ENCODE results near the gene AUH. TPM values are rescaled to one million over a fixed set of nuclear protein-coding genes. Genes with fewer than 3 reads are reported as not detected.

AUH gene
- total RNA-seq, 1 experiment from 2014 or later, result 21.7 TPM

GRCh38 chr9:91285729-91286353, 75.9 kb downstream of the AUH start:
- H3K56ac ChIP-seq (ENCODE audit: insufficient read length, low read depth, low read length), result no peak overlapping the region
- H4K20me1 ChIP-seq (ENCODE audit: control insufficient read depth, insufficient read depth, insufficient read length), result no peaks in the 10 kb centered on the region
- H4K8ac ChIP-seq (replicated peaks; ENCODE audit: insufficient read length, low read depth, low read length), result no peak overlapping the region
- no peaks in the 10 kb centered on the region for H3K4me1 ChIP-seq (ENCODE audit: insufficient read depth, low read length)
- H4K5ac ChIP-seq (ENCODE audit: insufficient read length, low read depth, low read length), result no peak overlapping the region
- H3K9me3 ChIP-seq (ENCODE audit: control insufficient read depth, low read depth, low read length), result no peaks in the 10 kb centered on the region
- H3K18ac ChIP-seq (ENCODE audit: insufficient read length, low read depth, low read length), result no peak overlapping the region
- Mint-ChIP-seq H3K36me3 (ENCODE audit: insufficient read depth in 1 of 3, low read depth in 3 of 3) (peaks cover 3 to 7% (median 4%) of the 10 kb centered on the region in 3 experiments; a peak in 5 of 7 replicates), H3K27me3 (ENCODE audit: low read depth) (no peaks in the 10 kb centered on the region), H3K9me3 (peaks cover 0 to 3% of the 10 kb centered on the region in 2 experiments; a peak in 1 of 5 replicates), H3K27ac (no peak overlapping the region), H3K4me3 (no peak overlapping the region), H3K4me1 (no peaks in the 10 kb centered on the region)
- no peaks in the 10 kb centered on the region for H3K23me2 ChIP-seq (ENCODE audit: insufficient read length, low read depth, low read length, poor library complexity, severe bottlenecking)
- H3K27me3 ChIP-seq (ENCODE audit: insufficient read depth, low read length), result no peaks in the 10 kb centered on the region
- no peak overlapping the region for H3K27ac ChIP-seq (ENCODE audit: insufficient read length, low read depth, low read length)
- no peak overlapping the region for H3K4me2 ChIP-seq (ENCODE audit: insufficient read depth, insufficient read length, low read length)
- no peak overlapping the region for H3K4ac ChIP-seq (ENCODE audit: low read depth, low read length)
- no peak overlapping the region for H2BK120ac ChIP-seq (ENCODE audit: low read depth, low read length, poor library complexity, severe bottlenecking)
- H2BK12ac ChIP-seq (ENCODE audit: insufficient read length, low read depth, low read length), result no peak overlapping the region
- no peaks in the 10 kb centered on the region for H3K79me1 ChIP-seq (ENCODE audit: insufficient read depth, low read depth, low read length, poor library complexity, severe bottlenecking)
- H2AK5ac ChIP-seq (ENCODE audit: insufficient read length, low read length), result no peak overlapping the region
- no CpG with 5 or more reads among the region's 6 CpGs for WGBS (ENCODE audit: extremely low coverage, insufficient read length, low lambda C conversion rate)
- TF ChIP-seq, protein P1, sequence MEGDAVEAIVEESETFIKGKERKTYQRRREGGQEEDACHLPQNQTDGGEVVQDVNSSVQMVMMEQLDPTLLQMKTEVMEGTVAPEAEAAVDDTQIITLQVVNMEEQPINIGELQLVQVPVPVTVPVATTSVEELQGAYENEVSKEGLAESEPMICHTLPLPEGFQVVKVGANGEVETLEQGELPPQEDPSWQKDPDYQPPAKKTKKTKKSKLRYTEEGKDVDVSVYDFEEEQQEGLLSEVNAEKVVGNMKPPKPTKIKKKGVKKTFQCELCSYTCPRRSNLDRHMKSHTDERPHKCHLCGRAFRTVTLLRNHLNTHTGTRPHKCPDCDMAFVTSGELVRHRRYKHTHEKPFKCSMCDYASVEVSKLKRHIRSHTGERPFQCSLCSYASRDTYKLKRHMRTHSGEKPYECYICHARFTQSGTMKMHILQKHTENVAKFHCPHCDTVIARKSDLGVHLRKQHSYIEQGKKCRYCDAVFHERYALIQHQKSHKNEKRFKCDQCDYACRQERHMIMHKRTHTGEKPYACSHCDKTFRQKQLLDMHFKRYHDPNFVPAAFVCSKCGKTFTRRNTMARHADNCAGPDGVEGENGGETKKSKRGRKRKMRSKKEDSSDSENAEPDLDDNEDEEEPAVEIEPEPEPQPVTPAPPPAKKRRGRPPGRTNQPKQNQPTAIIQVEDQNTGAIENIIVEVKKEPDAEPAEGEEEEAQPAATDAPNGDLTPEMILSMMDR (conservative IDR thresholded peaks at IDR 0.05), result no peak
- DNase-seq, result no peak
- H3K14ac ChIP-seq (ENCODE audit: insufficient read depth, low read length), result no peak overlapping the region
- H3T11ph ChIP-seq (ENCODE audit: low read length), result no peak overlapping the region
- H3K23ac ChIP-seq (ENCODE audit: insufficient read length, low read depth, low read length), result no peak overlapping the region
- no peak overlapping the region for H2BK15ac ChIP-seq (ENCODE audit: low read depth, low read length)
- no peaks in the 10 kb centered on the region for H3K79me2 ChIP-seq (ENCODE audit: insufficient read depth, low read length)
- H2BK5ac ChIP-seq (ENCODE audit: insufficient read length, low read length), result no peak overlapping the region
- H2AFZ ChIP-seq (ENCODE audit: low read length), result no peak overlapping the region
- no peak overlapping the region for H4K91ac ChIP-seq (ENCODE audit: insufficient read length, low read depth, low read length)
- no peak overlapping the region for H2BK20ac ChIP-seq (ENCODE audit: low read depth, low read length, poor library complexity, severe bottlenecking)
- no peak overlapping the region for H3K9ac ChIP-seq (ENCODE audit: extremely low read depth, insufficient read length, low read length)
